Right atrium auricular region (tissue), 2 donors: ENCODE results near the gene FAM98C. TPM values are rescaled to one million over a fixed set of nuclear protein-coding genes. Genes with fewer than 3 reads are reported as not detected.
"Not testable (repeated sequence)": the region's sequence is repeated elsewhere in the genome, so short reads cannot be mapped to it uniquely, and the experiment has no call there.

Experiments
- DNase-seq: peaks from one replicate; pipeline ENCODE4 v3.0.0-alpha.2; 2019; ENCODE audit warnings: low spot score
- H3K27ac ChIP-seq, 2 donors: fragments of 200-600 bp; sonication (generic); 1 replicate in 1 of 2; 2 replicates in 1 of 2; pipeline ENCODE4 v1.5.1; 2016 to 2019
- H3K27me3 ChIP-seq, 2 donors: fragments of 200-600 bp; sonication (generic); one replicate each; pipeline versions ENCODE4 v1.5.1 to v1.6.0; 2017 to 2019
- H3K36me3 ChIP-seq: fragments of 200-600 bp; sonication (generic); one replicate; pipeline ENCODE4 v1.5.1; 2016
- H3K4me1 ChIP-seq, 2 donors: fragments of 200-600 bp; sonication (generic); one replicate each; pipeline versions ENCODE4 v1.5.1 to v1.6.0; 2017 to 2019
- H3K4me3 ChIP-seq, 2 donors: fragments of 200-600 bp; sonication (generic); 1 replicate in 1 of 2; 2 replicates in 1 of 2; pipeline ENCODE4 v1.5.1; 2017 to 2019; ENCODE audit warnings: mild to moderate bottlenecking in 1 of 2, moderate library complexity in 1 of 2
- H3K9me3 ChIP-seq, 2 donors: fragments of 200-600 bp; sonication (generic); one replicate each; pipeline ENCODE4 v1.5.1; 2019
- total RNA-seq, 2 donors: library from RNA; depleted of rRNA; stranded (reverse); fragments of >200 nt; gene quantifications; one replicate each; pipeline ENCODE4 v1.1.0, GENCODE V29; 2016
- TF ChIP-seq, protein P1 (sequence below), 2 donors: fragments of 200-600 bp; sonication (generic); IDR thresholded peaks; one replicate each; pipeline ENCODE4 v1.5.1; 2019; ENCODE audit warnings: antibody characterized with exemption in 2 of 2

The FAM98C gene
- total RNA-seq, 2 donors from 2014 or later, result 11.9 to 19.8 TPM

DNA sequence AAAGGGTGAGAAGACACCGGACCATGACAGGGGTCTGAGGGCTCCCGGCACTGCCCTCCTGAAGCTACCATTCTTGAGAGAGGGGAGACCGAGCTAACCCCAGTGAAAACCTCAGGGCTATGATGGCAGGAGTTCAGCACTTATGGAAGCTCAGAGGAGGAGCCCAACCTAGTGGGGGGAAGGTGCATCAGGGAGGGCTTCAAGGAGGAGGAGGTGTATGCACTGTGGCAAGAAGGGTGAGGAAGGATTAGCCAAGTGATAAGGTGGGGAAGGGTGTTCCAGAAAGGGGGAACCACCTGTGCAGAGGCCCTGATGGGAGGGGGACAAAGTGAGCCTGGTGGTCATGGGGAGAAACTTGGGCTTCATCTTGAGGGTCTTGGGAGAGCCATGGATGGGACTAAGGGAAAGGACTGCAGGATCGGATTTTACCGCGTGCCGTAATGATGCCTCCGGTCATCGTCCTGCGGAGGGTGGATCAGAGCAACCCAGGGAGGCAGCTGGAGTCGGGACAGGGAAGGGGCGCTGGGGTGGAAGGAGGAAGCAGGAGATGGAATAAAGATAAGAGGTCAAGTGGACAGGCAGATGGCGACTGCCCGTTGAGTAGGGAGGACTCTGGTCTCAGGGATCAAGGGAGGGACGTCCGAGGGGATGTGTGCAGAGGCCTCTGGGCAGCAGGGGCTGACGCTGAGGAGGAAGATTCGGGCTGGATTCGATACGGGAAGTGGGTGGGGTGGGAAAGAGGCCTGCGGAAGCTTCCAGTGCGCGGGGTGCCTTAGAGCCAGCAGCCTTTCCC is 41.9 kb upstream of the FAM98C start:
- peaks cover 0 to 21% of the 10 kb centered on the region in 2 donors for H3K4me1 ChIP-seq
- no peak for DNase-seq
- no peaks in the 10 kb centered on the region for H3K27me3 ChIP-seq
- no peaks in the 10 kb centered on the region for H3K36me3 ChIP-seq
- no peaks in the 10 kb centered on the region for H3K9me3 ChIP-seq
- no peak overlapping the region for H3K27ac ChIP-seq
- TF ChIP-seq, protein P1, sequence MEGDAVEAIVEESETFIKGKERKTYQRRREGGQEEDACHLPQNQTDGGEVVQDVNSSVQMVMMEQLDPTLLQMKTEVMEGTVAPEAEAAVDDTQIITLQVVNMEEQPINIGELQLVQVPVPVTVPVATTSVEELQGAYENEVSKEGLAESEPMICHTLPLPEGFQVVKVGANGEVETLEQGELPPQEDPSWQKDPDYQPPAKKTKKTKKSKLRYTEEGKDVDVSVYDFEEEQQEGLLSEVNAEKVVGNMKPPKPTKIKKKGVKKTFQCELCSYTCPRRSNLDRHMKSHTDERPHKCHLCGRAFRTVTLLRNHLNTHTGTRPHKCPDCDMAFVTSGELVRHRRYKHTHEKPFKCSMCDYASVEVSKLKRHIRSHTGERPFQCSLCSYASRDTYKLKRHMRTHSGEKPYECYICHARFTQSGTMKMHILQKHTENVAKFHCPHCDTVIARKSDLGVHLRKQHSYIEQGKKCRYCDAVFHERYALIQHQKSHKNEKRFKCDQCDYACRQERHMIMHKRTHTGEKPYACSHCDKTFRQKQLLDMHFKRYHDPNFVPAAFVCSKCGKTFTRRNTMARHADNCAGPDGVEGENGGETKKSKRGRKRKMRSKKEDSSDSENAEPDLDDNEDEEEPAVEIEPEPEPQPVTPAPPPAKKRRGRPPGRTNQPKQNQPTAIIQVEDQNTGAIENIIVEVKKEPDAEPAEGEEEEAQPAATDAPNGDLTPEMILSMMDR (IDR thresholded peaks at IDR 0.05), result no peak
- peak overlapping the region; percentile 43 to 64 for H3K4me3 ChIP-seq

DNA sequence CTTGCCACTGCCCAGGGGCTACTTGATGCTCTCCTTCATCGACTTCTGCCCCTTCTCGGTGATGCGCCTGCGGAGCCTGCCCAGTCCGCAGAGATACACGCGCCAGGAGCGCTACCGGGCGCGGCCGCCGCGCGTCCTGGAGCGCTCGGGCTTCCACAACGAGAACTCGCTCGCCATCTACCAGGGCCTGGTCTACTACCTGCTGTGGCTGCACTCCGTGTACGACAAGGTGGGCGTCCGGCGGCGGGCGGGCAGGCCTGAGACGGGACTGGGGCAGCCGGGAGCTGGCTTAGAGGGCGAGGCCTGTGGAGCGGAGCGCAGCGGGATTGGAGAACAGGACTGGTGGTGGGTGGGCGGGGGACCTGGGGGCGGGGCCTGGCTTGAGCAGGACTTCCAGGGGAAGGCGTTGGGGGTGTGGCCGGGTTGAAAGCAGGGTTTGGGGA is 41.2 kb upstream of the FAM98C start:
- H3K4me3 ChIP-seq, result peak overlapping the region; percentile 43 to 64
- peaks cover 0 to 21% of the 10 kb centered on the region in 2 donors for H3K4me1 ChIP-seq
- DNase-seq, result peak; percentile 65
- no peaks in the 10 kb centered on the region for H3K27me3 ChIP-seq
- H3K27ac ChIP-seq, result peak overlapping the region in 1 of 2 donors; percentile 32
- H3K9me3 ChIP-seq, result no peaks in the 10 kb centered on the region
- TF ChIP-seq, protein P1 (IDR thresholded peaks at IDR 0.05), result no peak
- no peaks in the 10 kb centered on the region for H3K36me3 ChIP-seq

DNA sequence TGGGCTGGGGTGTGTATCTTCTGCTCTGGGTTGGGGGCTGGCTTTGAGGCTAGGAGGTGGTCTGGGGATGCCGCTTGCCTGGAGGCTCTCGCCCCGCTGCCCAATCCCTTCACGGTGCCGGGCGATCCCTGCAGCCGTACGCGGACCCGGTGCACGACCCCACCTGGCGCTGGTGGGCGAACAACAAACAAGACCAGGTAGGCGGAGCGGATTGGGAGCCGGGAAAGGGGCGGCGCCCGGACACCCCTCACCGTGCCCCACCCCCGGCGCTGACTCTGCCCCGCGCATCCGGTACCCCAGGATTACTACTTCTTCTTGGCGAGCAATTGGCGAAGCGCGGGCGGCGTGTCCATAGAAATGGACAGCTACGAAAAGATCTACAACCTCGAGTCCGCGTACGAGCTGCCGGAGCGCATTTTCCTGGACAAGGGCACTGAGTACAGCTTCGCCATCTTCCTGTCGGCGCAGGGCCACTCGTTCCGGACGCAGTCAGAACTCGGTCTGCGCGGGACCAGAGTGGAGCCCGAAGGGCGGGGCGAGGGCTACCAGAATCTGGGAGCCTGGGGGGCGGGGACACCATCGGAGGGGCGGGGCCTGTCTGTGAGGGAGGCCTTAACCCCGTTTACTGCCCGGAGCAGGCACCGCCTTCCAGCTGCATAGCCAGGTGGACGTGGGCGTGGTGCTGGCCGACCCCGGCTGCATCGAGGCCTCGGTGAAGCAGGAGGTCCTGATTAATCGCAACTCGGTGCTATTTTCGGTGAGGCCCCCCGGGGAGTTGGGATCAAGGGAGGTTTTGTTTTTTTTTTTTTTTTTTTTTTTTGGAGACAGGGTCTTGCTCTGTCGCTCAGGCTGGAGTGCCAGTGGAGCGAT is 40.6 kb upstream of the FAM98C start:
- no peaks in the 10 kb centered on the region for H3K27me3 ChIP-seq
- no peaks in the 10 kb centered on the region for H3K9me3 ChIP-seq
- TF ChIP-seq, protein P1 (IDR thresholded peaks at IDR 0.05), result no peak
- peak overlapping the region; percentile 43 to 64 for H3K4me3 ChIP-seq
- peaks cover 0 to 21% of the 10 kb centered on the region in 2 donors for H3K4me1 ChIP-seq
- no peaks in the 10 kb centered on the region for H3K36me3 ChIP-seq
- H3K27ac ChIP-seq, result peak overlapping the region; percentile 9 to 32
- peak; percentile 70 for DNase-seq

DNA sequence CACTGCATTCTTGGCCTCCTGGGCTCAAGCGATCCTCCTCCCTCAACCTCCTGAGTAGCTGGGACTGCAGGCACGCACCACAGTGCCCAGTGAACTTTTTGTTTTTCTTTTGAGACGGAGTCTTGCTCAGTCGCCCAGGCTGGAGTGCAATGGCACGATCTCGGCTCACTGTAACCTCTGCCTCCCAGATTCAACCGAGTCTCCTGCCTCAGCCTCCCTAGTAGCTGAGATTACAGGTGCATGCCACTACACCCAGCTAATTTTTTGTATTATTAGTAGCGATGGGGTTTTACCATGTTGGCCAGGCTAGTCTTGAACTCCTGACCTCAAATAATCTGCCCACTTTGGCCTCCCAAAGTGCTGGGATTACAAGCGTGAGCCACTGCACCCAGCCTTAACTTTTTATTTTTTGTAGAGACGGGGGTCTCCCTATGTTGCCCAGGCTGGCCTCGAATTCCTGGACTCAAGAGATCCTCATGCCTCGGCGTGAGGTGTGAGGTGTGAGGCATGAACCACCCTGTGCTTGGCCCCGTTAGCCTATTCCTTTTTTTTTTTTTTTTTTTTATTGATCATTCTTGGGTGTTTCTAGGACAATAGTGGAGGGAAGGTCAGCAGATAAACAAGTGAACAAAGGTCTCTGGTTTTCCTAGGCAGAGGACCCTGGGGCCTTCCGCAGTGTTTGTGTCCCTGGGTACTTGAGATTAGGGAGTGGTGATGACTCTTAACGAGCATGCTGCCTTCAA is 39.8 kb upstream of the FAM98C start:
- peak overlapping the region in 1 of 2 donors; percentile 64 for H3K4me3 ChIP-seq
- DNase-seq, H3K27ac ChIP-seq, H3K27me3 ChIP-seq, H3K36me3 ChIP-seq, H3K9me3 ChIP-seq: not testable (repeated sequence)
- peaks cover 0 to 21% of the 10 kb centered on the region in 2 donors for H3K4me1 ChIP-seq

DNA sequence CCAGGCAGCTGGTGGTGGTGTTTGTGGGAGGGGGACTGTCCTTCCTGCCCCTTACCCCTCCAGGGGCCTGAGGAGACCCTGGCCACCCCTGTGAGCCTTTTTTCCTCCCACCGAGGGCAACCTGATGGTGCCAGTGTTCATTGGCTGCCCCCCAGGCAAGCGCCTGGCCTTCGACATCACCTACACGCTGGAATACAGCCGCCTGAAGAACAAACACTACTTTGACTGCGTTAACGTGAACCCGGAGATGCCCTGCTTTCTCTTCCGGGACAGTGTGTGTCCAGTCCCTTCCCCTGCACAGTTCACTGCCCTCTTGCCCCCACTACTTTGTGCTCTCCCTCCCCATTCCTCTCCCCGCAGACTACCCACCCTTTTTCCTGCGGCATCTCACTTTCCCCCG is 35.9 kb upstream of the FAM98C start:
- Histone ChIP-seq H3K4me1 (peaks cover 0 to 10% of the 10 kb centered on the region in 2 donors), H3K4me3 (no peak overlapping the region), H3K9me3 (no peaks in the 10 kb centered on the region), H3K36me3 (no peaks in the 10 kb centered on the region), H3K27ac (no peak overlapping the region), H3K27me3 (no peaks in the 10 kb centered on the region)
- TF ChIP-seq, protein P1 (IDR thresholded peaks at IDR 0.05), result no peak
- DNase-seq, result no peak
